Medulla oblongata (tissue), 1 donor: ENCODE measurements around the gene RINL.
"Not testable (repeated sequence)": the region's sequence is repeated elsewhere in the genome, so short reads cannot be mapped to it uniquely, and the experiment has no call there.

Experiments
- DNase-seq: peaks from one replicate; pipeline ENCODE4 v3.0.0-alpha.2; 2015; ENCODE audit errors: extremely low spot score

RINL gene

DNA sequence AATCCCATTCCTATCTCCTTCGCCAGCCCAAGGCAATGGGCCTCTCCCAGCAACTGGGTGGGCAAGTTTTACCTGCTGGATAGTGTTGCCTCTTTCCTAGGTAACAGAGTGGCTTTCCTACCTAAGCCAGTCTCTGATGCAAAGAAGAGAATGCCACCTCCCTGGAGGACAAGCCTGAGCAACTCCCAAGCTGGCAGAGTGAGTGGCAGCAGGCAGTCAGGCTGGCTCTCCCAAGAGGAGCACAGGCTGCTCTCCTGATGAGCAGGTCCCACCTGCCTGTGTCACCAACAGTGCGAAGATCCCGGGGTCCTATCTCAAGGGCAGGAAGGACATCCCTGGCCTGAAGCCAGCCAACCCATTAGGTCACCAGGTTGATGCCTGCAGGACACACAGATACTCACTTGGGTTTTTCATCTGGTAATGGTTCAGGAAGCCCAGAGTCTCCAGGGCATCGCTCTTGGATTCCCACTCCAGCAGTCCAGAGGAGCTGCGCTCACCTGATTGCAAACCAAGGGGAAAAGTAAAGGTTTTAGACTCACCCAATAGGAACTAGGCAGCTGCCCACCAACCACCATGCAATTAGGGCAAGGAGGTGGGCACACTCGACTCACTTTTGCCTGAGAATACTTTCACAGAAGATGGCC is 41.0 kb downstream of the RINL start:
- DNase-seq = no peak

GRCh38 chr19:38836159-38836982 is 41.7 kb downstream of the RINL start:
- DNase-seq = no peak

GRCh38 chr19:38834590-38834989 is 43.5 kb downstream of the RINL start:
- no peak for DNase-seq

- no peak for DNase-seq
Measured at GRCh38 chr19:38834104-38834490, 44.0 kb downstream of the RINL start.

DNA sequence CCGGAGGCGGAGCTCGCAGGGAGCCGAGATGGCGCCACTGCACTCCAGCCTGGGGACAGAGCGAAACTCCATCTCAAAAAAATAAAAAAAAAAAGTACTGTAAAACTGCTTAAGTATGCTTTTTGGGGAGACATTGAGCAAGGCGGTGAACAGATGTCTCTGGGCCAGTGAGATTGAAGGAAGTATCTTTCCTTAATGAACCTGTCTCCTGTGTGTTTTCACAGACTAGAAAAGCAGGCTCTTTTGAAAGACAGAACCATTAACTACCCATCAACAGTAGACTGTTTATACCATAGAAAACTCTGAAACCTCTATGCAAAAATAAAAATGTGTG is 45.0 kb downstream of the RINL start:
- no peak for DNase-seq

- peak; percentile 30 for DNase-seq
Measured at GRCh38 chr19:38831142-38831605, 46.9 kb downstream of the RINL start.

- no peak for DNase-seq
Measured at GRCh38 chr19:38830039-38830733, 47.9 kb downstream of the RINL start.

DNA sequence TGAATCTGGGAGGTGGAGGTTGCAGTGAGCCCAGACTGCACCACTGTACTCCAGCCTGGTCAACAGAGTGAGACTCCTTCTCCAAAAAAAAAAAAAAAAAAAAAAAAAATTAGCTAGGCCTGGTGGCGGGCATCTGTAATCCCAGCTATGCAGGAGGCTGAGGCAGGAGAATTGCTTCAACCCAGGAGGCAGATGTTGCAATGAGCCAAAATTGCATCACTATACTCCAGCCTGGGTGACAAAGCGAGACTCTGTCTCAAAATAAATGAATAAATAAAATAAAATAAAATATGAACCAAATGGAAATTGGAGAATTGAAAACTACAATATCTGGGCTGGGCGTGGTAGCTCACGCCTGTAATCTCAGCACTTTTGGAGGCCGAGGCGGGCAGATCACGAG is 48.9 kb downstream of the RINL start:
- DNase-seq = not testable (repeated sequence)

DNA sequence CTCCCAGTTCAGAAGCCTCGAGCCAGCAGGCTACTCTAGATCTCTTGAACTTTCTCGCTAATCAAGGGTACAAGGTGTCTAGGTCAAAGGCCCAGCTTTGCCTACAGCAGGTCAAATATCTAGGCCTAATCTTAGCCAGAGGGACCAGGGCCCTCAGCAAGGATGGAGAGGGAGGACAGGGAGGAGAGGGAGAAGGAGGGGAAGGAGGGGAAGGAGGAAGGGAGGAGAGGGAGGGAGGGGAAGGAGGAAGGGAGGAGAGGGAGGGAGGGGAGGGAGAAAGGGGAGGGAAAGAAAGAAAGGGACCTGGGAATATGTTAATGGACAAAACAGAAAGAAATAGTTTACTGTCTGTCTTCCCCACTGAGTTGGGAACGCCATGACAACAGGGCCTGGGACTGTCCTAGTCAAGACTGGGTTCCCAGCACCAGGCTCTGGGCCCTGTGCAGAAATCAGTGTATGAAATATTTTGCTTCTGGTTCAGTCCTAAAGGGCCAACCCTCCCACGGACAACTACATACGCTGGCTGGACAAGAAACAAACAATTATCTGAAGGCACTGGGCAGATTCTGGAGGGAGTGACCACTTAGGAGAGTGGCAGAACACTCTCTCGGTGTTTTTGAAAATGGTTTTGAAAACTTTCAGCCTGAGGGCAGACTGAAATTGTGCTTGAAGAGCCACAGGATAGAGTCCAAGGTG is 51.1 kb downstream of the RINL start:
- no peak for DNase-seq

- DNase-seq = not testable (repeated sequence)
Measured at GRCh38 chr19:38825936-38826335, 52.1 kb downstream of the RINL start.

DNA sequence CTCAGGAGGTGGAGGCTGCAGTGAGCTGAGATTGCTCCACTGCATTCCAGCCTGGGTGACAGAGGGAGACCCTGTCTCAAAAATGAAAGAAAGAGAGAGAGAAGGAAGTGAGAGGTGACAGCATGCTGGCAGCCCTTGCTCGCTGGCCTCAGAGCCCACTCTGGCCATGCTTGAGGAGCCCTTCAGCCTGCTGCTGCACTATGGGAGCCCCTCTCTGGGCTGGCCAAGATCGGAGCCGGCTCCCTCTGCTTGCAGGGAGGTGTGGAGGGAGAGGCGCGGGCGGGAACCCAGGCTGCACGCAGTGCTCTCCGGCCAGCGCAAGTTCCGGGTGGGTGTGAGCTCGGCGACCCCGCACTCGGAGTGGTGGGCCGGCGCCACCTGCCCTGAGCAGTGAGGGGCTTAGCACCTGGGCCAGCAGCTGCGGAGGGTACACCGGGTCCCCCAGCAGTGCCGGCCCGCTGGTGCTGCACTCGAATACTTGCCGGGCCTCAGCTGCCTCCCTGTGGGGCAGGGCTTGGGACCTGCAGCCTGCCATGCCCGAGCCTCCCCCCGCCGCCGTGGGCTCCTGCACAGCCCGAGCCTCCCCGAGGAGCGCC is 56.7 kb downstream of the RINL start:
- DNase-seq = not testable (repeated sequence)

- DNase-seq = no peak
Measured at GRCh38 chr19:38819231-38819920, 58.7 kb downstream of the RINL start.
